OCI-LY3 (cell line): ENCODE measurements around the gene MFSD11.
"Not testable (repeated sequence)": the region's sequence is repeated elsewhere in the genome, so short reads cannot be mapped to it uniquely, and the experiment has no call there.

Experiments used
- H2AFZ ChIP-seq: fragments of 200-600, 300-600 bp; shearing (Covaris generic); 2 replicates; pipeline ENCODE4 v1.6.0; 2014; ENCODE audit warnings: antibody characterized with exemption, low read depth, low read length
- H3K27ac ChIP-seq: fragments of 200-600, 300-600 bp; sonication (generic); 2 replicates; pipeline ENCODE4 v1.5.1; 2014; ENCODE audit warnings: mild to moderate bottlenecking, low read length, moderate library complexity, mixed read lengths
- H3K27me3 ChIP-seq: fragments of 200-600, 300-600 bp; sonication (generic); 2 replicates; pipeline ENCODE4 v1.6.1; 2014; ENCODE audit warnings: low read depth, low read length, mixed read lengths
- H3K36me3 ChIP-seq: fragments of 200-600, 300-600 bp; sonication (generic); replicated peaks from 2 replicates; pipeline ENCODE3; 2014; ENCODE audit warnings: low read depth, low read length, mixed read lengths
- H3K4me1 ChIP-seq: fragments of 300-600, 200-600 bp; sonication (generic); 2 replicates; pipeline ENCODE4 v1.6.1; 2014; ENCODE audit warnings: low read length, mixed read lengths
- H3K4me2 ChIP-seq: fragments of 200-600, 300-600 bp; sonication (generic); 2 replicates; pipeline ENCODE4 v1.6.1; 2014; ENCODE audit warnings: low read length, mixed read lengths
- H3K4me3 ChIP-seq: fragments of 300-600, 200-600 bp; sonication (generic); 2 replicates; pipeline ENCODE4 v1.5.1; 2014; ENCODE audit warnings: antibody characterized with exemption, mild to moderate bottlenecking, low read length, moderate library complexity
- H3K79me2 ChIP-seq: fragments of 300-600, 200-600 bp; shearing (Covaris generic); 2 replicates; pipeline ENCODE4 v1.6.1; 2014; ENCODE audit warnings: mild to moderate bottlenecking, low read length, mixed read lengths
- H3K9ac ChIP-seq: fragments of 300-600, 200-600 bp; shearing (Covaris generic); 2 replicates; pipeline ENCODE4 v1.6.0; 2014; ENCODE audit warnings: mild to moderate bottlenecking, low read length, moderate library complexity
- H3K9me3 ChIP-seq: fragments of 200-600, 300-600 bp; shearing (Covaris generic); 2 replicates; pipeline ENCODE4 v1.6.1; 2014; ENCODE audit warnings: low read length, mixed read lengths; ENCODE audit not compliant: insufficient read depth
- H4K20me1 ChIP-seq: fragments of 200-600, 300-600 bp; sonication (generic); 2 replicates; pipeline ENCODE4 v1.6.1; 2016; ENCODE audit warnings: low read length, mixed read lengths; ENCODE audit not compliant: insufficient read depth
- EZH2phosphoT487 ChIP-seq: fragments of 200-600 bp; shearing (Covaris generic); IDR thresholded peaks from 2 replicates; pipeline ENCODE4 v1.6.1; 2018; ENCODE audit warnings: antibody characterized with exemption, mixed run types, low read depth
- TF ChIP-seq, protein P1 (sequence below): fragments of 200-600, 300-600 bp; sonication (generic); IDR thresholded peaks from 2 replicates; pipeline ENCODE4 v1.5.1; 2014; ENCODE audit warnings: antibody characterized with exemption, low read length, low read depth

The MFSD11 gene

DNA sequence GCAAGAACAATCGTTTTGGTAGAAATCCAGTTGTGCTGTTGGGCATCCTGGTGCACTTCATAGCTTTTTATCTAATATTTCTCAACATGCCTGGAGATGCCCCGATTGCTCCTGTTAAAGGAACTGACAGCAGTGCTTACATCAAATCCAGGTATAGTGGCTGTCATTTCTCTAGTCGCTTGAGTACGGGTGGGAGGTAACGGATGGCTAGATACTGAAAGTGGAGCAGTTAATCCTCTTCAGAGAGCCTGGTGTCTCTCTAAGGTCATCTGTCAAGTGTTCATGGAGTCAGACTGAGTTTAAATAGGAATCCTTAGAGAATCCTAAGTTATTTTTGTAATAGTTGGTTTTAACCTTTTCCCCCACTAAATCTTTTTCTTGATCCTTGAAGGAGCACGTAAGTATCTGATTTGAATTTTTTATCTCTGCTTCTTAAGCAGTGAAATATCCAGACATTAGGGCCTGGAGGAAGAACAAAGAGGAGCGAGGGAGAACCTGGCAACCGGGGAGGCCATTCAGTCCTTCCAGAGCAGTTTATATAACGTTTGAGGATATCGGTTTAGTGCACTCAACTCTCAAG is 37.2 kb downstream of the MFSD11 start:
- Histone ChIP-seq H3K4me1 (no peaks in the 10 kb centered on the region), H3K9me3 (no peaks in the 10 kb centered on the region), H3K27ac (no peak overlapping the region), H3K9ac (no peak overlapping the region), H2AFZ (no peak overlapping the region), H3K79me2 (no peaks in the 10 kb centered on the region), H3K4me3 (no peak overlapping the region), H4K20me1 (no peaks in the 10 kb centered on the region), H3K4me2 (no peak overlapping the region), H3K27me3 (no peaks in the 10 kb centered on the region), H3K36me3 (peaks cover 10% of the 10 kb centered on the region)
- TF ChIP-seq EZH2phosphoT487 = no peak
- TF ChIP-seq, protein P1, sequence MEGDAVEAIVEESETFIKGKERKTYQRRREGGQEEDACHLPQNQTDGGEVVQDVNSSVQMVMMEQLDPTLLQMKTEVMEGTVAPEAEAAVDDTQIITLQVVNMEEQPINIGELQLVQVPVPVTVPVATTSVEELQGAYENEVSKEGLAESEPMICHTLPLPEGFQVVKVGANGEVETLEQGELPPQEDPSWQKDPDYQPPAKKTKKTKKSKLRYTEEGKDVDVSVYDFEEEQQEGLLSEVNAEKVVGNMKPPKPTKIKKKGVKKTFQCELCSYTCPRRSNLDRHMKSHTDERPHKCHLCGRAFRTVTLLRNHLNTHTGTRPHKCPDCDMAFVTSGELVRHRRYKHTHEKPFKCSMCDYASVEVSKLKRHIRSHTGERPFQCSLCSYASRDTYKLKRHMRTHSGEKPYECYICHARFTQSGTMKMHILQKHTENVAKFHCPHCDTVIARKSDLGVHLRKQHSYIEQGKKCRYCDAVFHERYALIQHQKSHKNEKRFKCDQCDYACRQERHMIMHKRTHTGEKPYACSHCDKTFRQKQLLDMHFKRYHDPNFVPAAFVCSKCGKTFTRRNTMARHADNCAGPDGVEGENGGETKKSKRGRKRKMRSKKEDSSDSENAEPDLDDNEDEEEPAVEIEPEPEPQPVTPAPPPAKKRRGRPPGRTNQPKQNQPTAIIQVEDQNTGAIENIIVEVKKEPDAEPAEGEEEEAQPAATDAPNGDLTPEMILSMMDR = no peak

DNA sequence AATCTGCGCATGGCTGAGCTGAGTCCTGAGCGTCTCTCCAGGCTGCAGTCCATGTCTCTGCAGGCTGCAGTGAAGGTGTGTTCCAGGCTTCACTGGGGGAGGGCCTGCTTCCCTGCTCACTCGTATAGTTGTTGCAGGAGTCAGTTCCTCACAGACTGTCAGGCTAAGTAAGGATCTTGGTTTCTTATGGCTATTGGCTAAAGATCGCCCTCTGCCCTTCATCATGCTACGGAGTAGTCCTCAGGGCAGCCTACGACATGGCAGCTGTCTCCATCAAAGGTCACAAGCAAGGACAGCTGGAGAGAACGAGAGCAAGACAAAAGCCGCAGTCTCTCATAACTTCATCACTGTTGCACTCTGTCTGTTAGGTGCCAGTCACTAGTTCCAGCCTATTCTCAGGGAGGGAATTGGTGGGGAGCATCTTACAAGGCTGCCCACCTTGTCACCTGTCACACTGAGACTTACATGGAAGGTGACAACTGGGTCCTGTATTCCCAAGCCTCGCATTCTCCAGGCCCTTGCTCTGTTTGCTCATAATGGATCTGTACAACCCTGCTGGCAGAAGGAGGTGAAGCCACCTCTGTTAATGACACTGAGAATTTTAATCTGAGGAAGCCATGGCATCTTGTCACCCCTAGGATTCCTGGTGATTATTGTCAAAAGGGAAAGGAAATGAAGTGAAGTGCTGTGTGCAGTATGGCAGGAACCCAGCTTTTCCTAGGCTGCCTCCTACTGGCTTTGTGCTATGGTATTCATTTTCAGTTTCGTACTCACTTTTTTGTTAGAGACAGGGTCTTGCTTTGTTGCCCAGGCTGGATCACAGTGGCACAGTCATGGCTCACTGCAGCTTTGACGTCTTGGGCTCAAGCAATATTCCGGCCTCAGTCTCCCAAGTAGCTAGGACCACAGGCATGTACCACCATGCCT is 43.4 kb downstream of the MFSD11 start:
- Histone ChIP-seq H3K27ac (no peak overlapping the region), H3K4me1 (no peaks in the 10 kb centered on the region), H3K4me3 (no peak overlapping the region), H3K79me2 (no peaks in the 10 kb centered on the region), H4K20me1 (no peaks in the 10 kb centered on the region), H3K36me3 (no peaks in the 10 kb centered on the region), H2AFZ (no peak overlapping the region), H3K27me3 (no peaks in the 10 kb centered on the region), H3K9ac (no peak overlapping the region), H3K4me2 (no peak overlapping the region), H3K9me3 (no peaks in the 10 kb centered on the region)
- TF ChIP-seq EZH2phosphoT487 = no peak
- TF ChIP-seq, protein P1 = no peak

DNA sequence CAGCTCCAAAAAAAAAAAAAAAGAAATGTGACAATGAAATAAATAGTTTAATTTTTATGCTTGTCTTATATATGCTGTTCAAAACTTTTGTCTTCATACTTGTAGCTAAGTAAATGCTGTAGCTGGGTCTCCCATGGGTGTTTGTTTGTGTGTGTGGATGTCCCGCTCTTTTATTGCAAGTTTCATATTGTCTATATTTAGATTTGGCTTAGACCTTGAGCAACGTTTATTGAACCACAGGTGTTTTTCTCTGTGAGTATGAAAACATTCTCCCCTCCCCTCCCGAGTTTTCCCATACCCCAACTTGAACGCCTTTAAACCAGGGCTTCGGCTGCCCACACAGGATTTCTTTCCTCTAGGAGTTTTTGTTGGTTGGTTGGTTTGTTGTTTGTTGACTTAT is 45.2 kb downstream of the MFSD11 start:
- Histone ChIP-seq H3K4me2 (no peak overlapping the region), H3K36me3 (no peaks in the 10 kb centered on the region), H3K9ac (no peak overlapping the region), H3K79me2 (no peaks in the 10 kb centered on the region), H3K9me3 (no peaks in the 10 kb centered on the region), H3K27me3 (no peaks in the 10 kb centered on the region), H2AFZ (no peak overlapping the region), H3K27ac (no peak overlapping the region), H3K4me3 (no peak overlapping the region), H3K4me1 (no peaks in the 10 kb centered on the region), H4K20me1 (no peaks in the 10 kb centered on the region)
- TF ChIP-seq EZH2phosphoT487 = no peak
- TF ChIP-seq, protein P1 = no peak

DNA sequence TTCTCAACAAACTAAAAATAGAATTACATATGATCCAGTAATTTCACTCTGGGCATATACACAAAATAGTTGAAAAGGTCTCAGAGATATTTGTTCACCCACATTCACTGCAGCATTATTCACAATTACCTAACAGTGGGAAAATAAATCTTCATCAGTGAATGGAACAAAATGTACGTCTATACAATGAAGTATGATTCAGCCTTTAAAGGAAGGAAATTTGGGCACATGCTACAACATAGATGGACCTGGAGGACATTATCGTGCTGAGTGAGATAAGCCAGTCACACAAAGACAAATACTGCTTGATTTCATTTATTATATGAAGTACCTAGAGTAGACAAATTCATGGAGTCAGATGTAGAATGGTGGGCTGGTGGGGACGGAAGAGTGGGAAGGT is 47.0 kb downstream of the MFSD11 start:
- H3K27me3 ChIP-seq = no peaks in the 10 kb centered on the region
- H3K4me1 ChIP-seq = no peaks in the 10 kb centered on the region
- no peak overlapping the region for H3K27ac ChIP-seq
- H3K4me2 ChIP-seq = no peak overlapping the region
- no peak overlapping the region for H2AFZ ChIP-seq
- no peaks in the 10 kb centered on the region for H3K9me3 ChIP-seq
- H3K4me3 ChIP-seq = no peak overlapping the region
- H3K79me2 ChIP-seq = no peaks in the 10 kb centered on the region
- H4K20me1 ChIP-seq = no peaks in the 10 kb centered on the region
- no peaks in the 10 kb centered on the region for H3K36me3 ChIP-seq
- H3K9ac ChIP-seq = no peak overlapping the region
- TF ChIP-seq, protein P1 = no peak
- no peak for TF ChIP-seq EZH2phosphoT487

DNA sequence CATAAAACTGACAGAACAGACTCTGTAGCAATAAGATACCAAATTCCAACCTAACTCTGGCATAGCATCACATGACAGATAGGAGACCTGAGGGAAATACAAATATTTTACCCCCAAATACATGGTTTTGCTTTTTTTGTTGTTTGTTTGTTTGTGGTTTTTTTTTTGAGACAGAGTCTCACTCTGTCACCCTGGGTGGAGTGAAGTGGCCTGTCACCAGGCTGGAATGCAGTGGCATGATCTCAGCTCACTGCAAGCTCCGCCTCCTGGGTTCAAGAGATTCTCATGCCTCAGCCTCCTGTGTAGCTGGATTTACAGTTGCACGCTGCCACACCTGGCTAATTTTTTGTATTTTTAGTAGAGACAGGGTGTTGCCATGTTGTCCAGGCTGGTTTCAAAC is 49.9 kb downstream of the MFSD11 start:
- H3K27ac ChIP-seq = not testable (repeated sequence)

More for the DNA sequence above, 49.9 kb downstream of the MFSD11 start:
- not testable (repeated sequence) for H3K4me3 ChIP-seq, H2AFZ ChIP-seq, H4K20me1 ChIP-seq, H3K9ac ChIP-seq, H3K79me2 ChIP-seq, H3K9me3 ChIP-seq, H3K4me2 ChIP-seq, H3K27me3 ChIP-seq, H3K36me3 ChIP-seq
- H3K4me1 ChIP-seq = peaks cover 11% of the 10 kb centered on the region
